Thymus (tissue), 11 donors: ENCODE results near the gene PRC1. TPM values are rescaled to one million over a fixed set of nuclear protein-coding genes. Genes with fewer than 3 reads are reported as not detected.

Source experiments
- DNase-seq, 9 donors: peaks; one replicate each; pipeline ENCODE4 v3.0.0-alpha.2; 2013; ENCODE audit warnings: low spot score in 9 of 9, low read depth in 6 of 9, missing footprints in 1 of 9
- H3K27ac ChIP-seq, 2 donors: one replicate each; pipeline ENCODE4 v1.5.1; 2013; ENCODE audit warnings: control low read depth in 1 of 2, low read depth in 1 of 2, low read length in 1 of 2, mild to moderate bottlenecking in 1 of 2, moderate library complexity in 1 of 2
- H3K27me3 ChIP-seq, 2 donors: one replicate each; pipeline ENCODE4 v1.5.1; 2013; ENCODE audit warnings: low read length in 1 of 2; ENCODE audit not compliant: control insufficient read depth in 2 of 2, insufficient read depth in 1 of 2
- H3K36me3 ChIP-seq, 2 donors: one replicate each; pipeline ENCODE4 v1.5.1; 2013; ENCODE audit warnings: low read length in 1 of 2, mild to moderate bottlenecking in 1 of 2, moderate library complexity in 1 of 2; ENCODE audit not compliant: control insufficient read depth in 2 of 2, insufficient read depth in 2 of 2
- H3K4me1 ChIP-seq, 2 donors: one replicate each; pipeline ENCODE4 v1.5.1; 2013; ENCODE audit warnings: low read length in 2 of 2; ENCODE audit not compliant: control insufficient read depth in 2 of 2, insufficient read depth in 2 of 2
- H3K4me3 ChIP-seq, 2 donors: one replicate each; pipeline ENCODE4 v1.5.1; 2013; ENCODE audit warnings: low read length in 2 of 2, control low read depth in 1 of 2, mild to moderate bottlenecking in 1 of 2
- H3K9me3 ChIP-seq, 2 donors: one replicate each; pipeline ENCODE4 v1.5.1; 2013; ENCODE audit warnings: low read length in 1 of 2, mild to moderate bottlenecking in 1 of 2; ENCODE audit not compliant: control insufficient read depth in 2 of 2, insufficient read depth in 1 of 2
- WGBS: extraction: QIAGEN DNeasy Blood & Tissue Kit; methylation state at CpG from one replicate; pipeline ENCODE4 v1.1.7; 2013; 5-methylcytosine and 5-hydroxymethylcytosine counted together
- polyA plus RNA-seq: library from polyadenylated mRNA; stranded (reverse); fragments of 200-250 nt; gene quantifications from one replicate; pipeline ENCODE4 v1.2.3, GENCODE V29; 2013
- total RNA-seq: library from RNA; stranded (reverse); fragments of 120-200 nt; gene quantifications from one replicate; pipeline ENCODE4 v1.2.4, GENCODE V29; 2013
- donor health status: healthy.

PRC1 gene
- total and polyA plus RNA-seq, 2 donors: 18.7 to 90.9 TPM

GRCh38 chr15:90946941-90947576 lies 47.3 kb downstream of the PRC1 start:
- DNase-seq: no peak
- Histone ChIP-seq H3K9me3 (peaks cover 0 to 5% of the 10 kb centered on the region in 2 donors), H3K36me3 (peaks cover 78 to 80% of the 10 kb centered on the region in 2 donors), H3K4me1 (no peaks in the 10 kb centered on the region), H3K27me3 (no peaks in the 10 kb centered on the region), H3K27ac (no peak overlapping the region), H3K4me3 (no peak overlapping the region)
- WGBS: 91% methylated on average over 8 of the region's 8 CpGs

DNA sequence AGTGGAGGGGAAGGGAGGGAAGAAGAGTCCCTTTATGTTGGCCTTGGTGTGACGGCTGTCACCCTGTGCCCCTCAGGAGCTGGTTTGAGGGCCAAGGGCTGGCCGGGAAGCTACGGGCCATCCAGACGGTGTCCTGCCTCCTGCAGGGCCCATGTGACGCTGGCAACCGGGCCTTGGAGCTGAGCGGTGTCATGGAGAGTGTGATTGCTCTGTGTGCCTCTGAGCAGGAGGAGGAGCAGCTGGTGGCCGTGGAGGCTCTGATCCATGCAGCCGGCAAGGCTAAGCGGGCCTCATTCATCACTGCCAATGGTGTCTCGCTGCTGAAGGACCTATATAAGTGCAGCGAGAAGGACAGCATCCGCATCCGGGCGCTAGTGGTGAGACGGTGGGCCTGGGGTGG lies 47.8 kb downstream of the PRC1 start:
- Histone ChIP-seq H3K36me3 (peaks cover 78% of the 10 kb centered on the region in 2 donors), H3K4me1 (no peaks in the 10 kb centered on the region), H3K27me3 (no peaks in the 10 kb centered on the region), H3K9me3 (peaks cover 0 to 5% of the 10 kb centered on the region in 2 donors), H3K27ac (no peak overlapping the region), H3K4me3 (no peak overlapping the region)
- no peak for DNase-seq
- 99% methylated on average over 16 of the region's 16 CpGs for WGBS

GRCh38 chr15:90945091-90945490 lies 49.2 kb downstream of the PRC1 start:
- H3K4me3 ChIP-seq: no peak overlapping the region
- H3K36me3 ChIP-seq: peaks cover 82 to 83% of the 10 kb centered on the region in 2 donors
- WGBS: 93% methylated on average over 7 of the region's 7 CpGs
- no peaks in the 10 kb centered on the region for H3K27me3 ChIP-seq
- no peak overlapping the region for H3K27ac ChIP-seq
- peaks cover 0 to 5% of the 10 kb centered on the region in 2 donors for H3K9me3 ChIP-seq
- DNase-seq: no peak
- H3K4me1 ChIP-seq: no peaks in the 10 kb centered on the region

DNA sequence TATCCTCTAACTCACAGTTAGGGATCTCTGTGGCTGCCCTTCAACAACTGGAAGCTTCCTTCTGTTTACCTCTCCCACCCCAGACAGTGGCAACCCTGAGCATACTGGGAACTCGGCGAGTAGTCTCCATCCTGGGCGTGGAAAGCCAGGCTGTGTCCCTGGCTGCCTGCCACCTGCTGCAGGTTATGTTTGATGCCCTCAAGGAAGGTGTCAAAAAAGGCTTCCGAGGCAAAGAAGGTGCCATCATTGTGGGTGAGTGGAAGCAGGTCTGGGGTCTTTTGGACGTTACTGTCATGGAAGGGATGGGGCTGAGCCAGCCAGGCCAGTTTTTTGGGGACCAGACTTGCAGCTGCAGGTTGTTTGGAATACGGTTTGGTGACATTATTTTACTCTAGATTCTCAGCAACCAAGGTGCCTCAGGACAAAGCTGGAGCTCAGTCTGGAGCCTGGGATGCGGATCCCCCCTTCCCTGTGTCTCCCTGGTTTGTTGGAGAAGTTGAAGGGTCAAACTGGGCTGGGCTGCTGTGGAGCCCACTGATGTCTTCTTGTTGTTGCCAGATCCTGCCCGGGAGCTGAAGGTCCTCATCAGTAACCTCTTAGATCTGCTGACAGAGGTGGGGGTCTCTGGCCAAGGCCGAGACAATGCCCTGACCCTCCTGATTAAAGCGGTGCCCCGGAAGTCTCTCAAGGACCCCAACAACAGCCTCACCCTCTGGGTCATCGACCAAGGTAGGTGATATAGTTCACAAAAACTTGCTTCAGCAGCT lies 51.8 kb downstream of the PRC1 start:
- peaks cover 0 to 5% of the 10 kb centered on the region in 2 donors for H3K9me3 ChIP-seq
- H3K36me3 ChIP-seq: peaks cover 71 to 74% of the 10 kb centered on the region in 2 donors
- no peaks in the 10 kb centered on the region for H3K4me1 ChIP-seq
- no peak overlapping the region for H3K27ac ChIP-seq
- 98% methylated on average over 12 of the region's 12 CpGs for WGBS
- no peaks in the 10 kb centered on the region for H3K27me3 ChIP-seq
- no peak for DNase-seq
- no peak overlapping the region for H3K4me3 ChIP-seq

- WGBS: 98% methylated on average over 4 of the region's 4 CpGs
- Histone ChIP-seq H3K27ac (no peak overlapping the region), H3K4me1 (peaks cover 3 to 5% of the 10 kb centered on the region in 2 donors), H3K9me3 (peaks cover 0 to 5% of the 10 kb centered on the region in 2 donors), H3K36me3 (peaks cover 60 to 61% of the 10 kb centered on the region in 2 donors), H3K4me3 (no peak overlapping the region), H3K27me3 (no peaks in the 10 kb centered on the region)
- no peak for DNase-seq
Measured at GRCh38 chr15:90941038-90941437, 53.3 kb downstream of the PRC1 start.

GRCh38 chr15:90939756-90940155 lies 54.6 kb downstream of the PRC1 start:
- peaks cover 53 to 57% of the 10 kb centered on the region in 2 donors for H3K36me3 ChIP-seq
- no peak for DNase-seq

GRCh38 chr15:90938261-90938660 lies 56.1 kb downstream of the PRC1 start:
- no peak for DNase-seq
- Histone ChIP-seq H3K27me3 (no peaks in the 10 kb centered on the region), H3K27ac (no peak overlapping the region), H3K4me3 (no peak overlapping the region), H3K9me3 (peaks cover 0 to 4% of the 10 kb centered on the region in 2 donors), H3K36me3 (peaks cover 41 to 47% of the 10 kb centered on the region in 2 donors), H3K4me1 (peaks cover 17 to 26% of the 10 kb centered on the region in 2 donors)
- 98% methylated on average over 5 of the region's 5 CpGs for WGBS

More at GRCh38 chr15:90939756-90940155, 54.6 kb downstream of the PRC1 start:
- Histone ChIP-seq H3K4me1 (peaks cover 11 to 14% of the 10 kb centered on the region in 2 donors), H3K27ac (no peak overlapping the region), H3K9me3 (peaks cover 0 to 4% of the 10 kb centered on the region in 2 donors), H3K4me3 (no peak overlapping the region), H3K27me3 (no peaks in the 10 kb centered on the region)
- 76% methylated on average over 7 of the region's 7 CpGs for WGBS

DNA sequence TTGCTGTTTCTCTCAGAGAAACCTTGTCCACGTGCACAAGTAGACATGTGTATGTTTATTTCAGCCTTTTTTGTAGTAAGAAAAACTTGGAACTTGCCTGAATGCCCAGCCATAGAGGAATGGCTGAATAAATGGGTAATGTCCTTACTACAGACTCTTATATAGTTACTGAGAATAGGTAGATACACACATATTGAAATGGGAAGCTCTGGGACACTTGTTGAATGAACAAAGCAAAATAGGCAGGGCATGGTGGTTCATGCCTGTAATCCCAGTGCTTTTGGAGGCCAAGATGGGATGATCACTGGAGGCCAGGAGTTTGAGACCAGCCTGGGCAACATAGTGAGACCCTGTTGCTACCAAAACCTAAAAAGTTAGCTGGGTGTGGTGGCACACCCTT lies 57.5 kb downstream of the PRC1 start:
- no peaks in the 10 kb centered on the region for H3K27me3 ChIP-seq
- H3K36me3 ChIP-seq: peaks cover 26 to 32% of the 10 kb centered on the region in 2 donors
- DNase-seq: no peak
- H3K4me1 ChIP-seq: peaks cover 17 to 34% of the 10 kb centered on the region in 2 donors
- no peak overlapping the region for H3K27ac ChIP-seq
- peaks cover 0 to 4% of the 10 kb centered on the region in 2 donors for H3K9me3 ChIP-seq
- WGBS: 95% methylated on average over 1 of the region's 1 CpG
- H3K4me3 ChIP-seq: no peak overlapping the region
